ENCODE measurements around the gene ADGRG7. TPM values are rescaled to one million over a fixed set of nuclear protein-coding genes. Genes with fewer than 3 reads are reported as not detected.

ADGRG7 gene
- total and polyA plus RNA-seq, 4 donors = not detected

GRCh38 chr3:100744671-100745070, 135.3 kb downstream of the ADGRG7 start:
- Histone ChIP-seq H3K9me3 (ENCODE audit: control insufficient read depth in 4 of 4, insufficient read depth in 3 of 4, low read length in 3 of 4) (no peaks in the 10 kb centered on the region), H3K27me3 (ENCODE audit: control insufficient read depth in 3 of 3, insufficient read depth in 3 of 3, low read length in 2 of 3) (no peaks in the 10 kb centered on the region), H3K36me3 (ENCODE audit: control insufficient read depth in 4 of 4, insufficient read depth in 4 of 4, low read length in 4 of 4) (peaks cover 11 to 42% (median 27%) of the 10 kb centered on the region in 4 donors), H3K9ac (ENCODE audit: insufficient read depth in 1 of 2, low read length in 2 of 2) (no peak overlapping the region), H3K4me1 (ENCODE audit: control insufficient read depth in 5 of 5, insufficient read depth in 5 of 5, low read length in 5 of 5) (peaks cover 0 to 11% (median 0%) of the 10 kb centered on the region in 5 donors), H3K27ac (ENCODE audit: low read depth in 1 of 2, low read length in 1 of 2) (no peak overlapping the region), H3K4me3 (no peak overlapping the region)
- TF ChIP-seq CTCF (IDR thresholded peaks at IDR 0.05; ENCODE audit: control extremely low read depth, extremely low read depth) = no peak
- DNase-seq = no peak
- 94 to 96% methylated on average over 2 of the region's 2 CpGs for WGBS, 2 donors
- ATAC-seq (ENCODE audit: insufficient read depth, low FRiP score) = no peak

Small RNA genes lying within 50 kb of the gene (small RNA-seq; reads per million reads assigned to genes)
- not detected for gene RF00322 (ENCODE audit: low replicate concordance)

Other genes with a start within 250 kb of the ADGRG7 start
- 10 to 100 TPM; 27.5 to 56.9 TPM for gene TOMM70, start 208.5 kb upstream of the ADGRG7 start, total RNA-seq
- gene TOMM70, start 208.5 kb upstream of the ADGRG7 start, polyA plus RNA-seq = 10 to 100 TPM; 15.9 to 17.8 TPM
- 1 to 10 TPM; 3.3 to 5.8 TPM for gene LNP1, start 208.1 kb upstream of the ADGRG7 start, total RNA-seq
- gene LNP1, start 208.1 kb upstream of the ADGRG7 start, polyA plus RNA-seq = 1 to 10 TPM; 1.1 TPM
- 10 to 100 TPM; 27.3 to 37.6 TPM for gene TMEM45A, start 117.0 kb upstream of the ADGRG7 start, total RNA-seq
- 10 to 100 TPM in 1 of 2 donors, 1 to 10 TPM in 1; 7.8 to 24.6 TPM for gene TMEM45A, start 117.0 kb upstream of the ADGRG7 start, polyA plus RNA-seq
- 10 to 100 TPM; 60.2 to 70.3 TPM for gene TFG, start 99.9 kb downstream of the ADGRG7 start, total RNA-seq
- 10 to 100 TPM; 38.7 to 72.7 TPM for gene TFG, start 99.9 kb downstream of the ADGRG7 start, polyA plus RNA-seq

All from lung (tissue), 13 donors.